HG03135 (cell line): Measurements from ENCODE around the gene PIP4K2A.

Experiments
- ATAC-seq: cut with Tn5 transposase; IDR thresholded peaks from one replicate; pipeline ENCODE4 v1.9.1; 2021; ENCODE audit warnings: mild to moderate bottlenecking, moderate library complexity; ENCODE audit not compliant: unreplicated experiment

The PIP4K2A gene

DNA sequence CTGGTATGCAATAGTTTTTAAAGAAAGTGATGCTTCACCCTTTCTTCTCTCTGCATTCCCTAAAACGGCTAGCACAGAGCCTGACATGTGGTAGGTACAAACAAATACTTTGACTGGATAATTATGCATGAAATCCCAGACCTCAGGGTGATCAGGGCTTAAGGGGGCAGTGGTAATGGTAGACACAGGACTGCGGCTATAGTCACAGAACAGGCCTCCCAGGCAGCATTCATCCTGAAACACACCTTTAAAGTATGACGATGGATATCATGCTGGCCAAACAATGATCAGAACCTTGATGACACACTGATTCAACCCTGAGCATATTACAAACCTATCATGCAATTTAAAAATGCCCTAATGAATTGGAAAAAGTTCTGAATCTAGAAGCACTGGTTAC, 110.8 kb downstream of the PIP4K2A start:
- ATAC-seq: no peak

DNA sequence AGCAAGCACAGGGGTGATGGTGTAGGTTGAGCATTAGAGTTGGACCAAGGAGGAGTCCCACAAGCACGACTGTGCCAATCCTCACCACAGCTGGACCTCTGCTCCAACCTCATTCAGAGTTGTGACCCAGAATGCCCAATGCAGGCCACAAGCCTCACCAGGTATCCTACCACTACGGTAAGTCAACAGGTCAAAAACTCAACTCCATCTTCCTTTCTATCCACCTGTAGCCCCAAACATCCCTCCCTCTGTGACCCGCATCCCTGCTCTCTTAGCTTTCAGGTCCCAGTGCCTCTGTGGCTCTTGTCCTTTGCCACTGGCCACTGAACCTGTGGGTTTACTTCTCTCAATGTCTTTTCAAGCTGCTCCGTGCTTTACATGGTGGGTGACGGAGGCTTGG, 112.8 kb downstream of the PIP4K2A start:
- ATAC-seq: no peak

DNA sequence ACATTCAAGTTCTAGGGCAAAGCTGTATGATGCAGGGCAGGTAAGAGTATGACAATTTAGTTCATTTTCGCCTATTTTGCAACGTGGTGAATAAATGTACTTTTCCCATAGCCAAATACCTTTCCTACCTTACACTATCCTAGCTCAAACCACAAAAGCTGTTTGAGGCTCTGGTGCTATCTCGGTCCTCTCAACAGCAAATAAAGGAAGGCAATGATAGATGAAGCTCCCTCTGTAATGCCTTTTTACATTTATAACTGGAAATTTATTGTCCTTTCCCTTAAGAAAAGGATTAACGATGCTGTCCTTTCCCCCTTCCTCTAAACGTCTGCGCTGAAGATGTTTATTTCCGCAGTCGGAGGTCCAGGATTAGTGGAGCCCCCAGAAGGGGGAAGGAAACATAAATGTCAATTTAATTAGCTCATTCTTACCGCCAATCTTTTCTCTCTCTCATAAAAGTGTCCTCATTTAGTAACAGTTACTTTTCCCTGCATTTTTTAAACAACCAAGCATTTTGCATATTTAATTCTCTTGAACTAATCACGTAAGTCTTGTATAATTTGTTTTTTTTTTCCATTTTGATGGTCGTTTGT, 114.6 kb downstream of the PIP4K2A start:
- ATAC-seq: no peak

DNA sequence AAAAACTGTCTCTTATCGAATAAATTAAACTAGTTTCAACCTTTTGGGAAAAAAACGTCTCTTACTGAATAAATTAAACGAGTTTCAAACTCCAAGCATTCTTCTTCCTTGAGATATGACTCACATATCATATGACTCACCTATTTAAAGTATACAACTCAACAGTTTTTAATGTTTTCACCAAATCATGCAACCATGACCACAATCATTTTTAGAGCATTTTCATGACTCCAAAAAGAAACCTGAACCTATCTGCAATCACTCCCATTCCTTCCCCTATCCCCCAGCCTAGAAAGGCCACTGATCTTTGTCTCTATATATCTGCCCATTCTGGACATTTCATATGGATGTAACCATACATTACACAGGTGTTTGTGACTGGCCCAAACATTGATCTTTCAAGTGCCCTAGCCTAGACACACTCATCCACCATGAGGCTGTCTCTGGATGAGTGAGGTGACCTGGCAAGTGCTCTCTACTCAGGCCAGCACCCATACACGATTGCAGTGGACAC, 115.3 kb downstream of the PIP4K2A start:
- no peak for ATAC-seq

DNA sequence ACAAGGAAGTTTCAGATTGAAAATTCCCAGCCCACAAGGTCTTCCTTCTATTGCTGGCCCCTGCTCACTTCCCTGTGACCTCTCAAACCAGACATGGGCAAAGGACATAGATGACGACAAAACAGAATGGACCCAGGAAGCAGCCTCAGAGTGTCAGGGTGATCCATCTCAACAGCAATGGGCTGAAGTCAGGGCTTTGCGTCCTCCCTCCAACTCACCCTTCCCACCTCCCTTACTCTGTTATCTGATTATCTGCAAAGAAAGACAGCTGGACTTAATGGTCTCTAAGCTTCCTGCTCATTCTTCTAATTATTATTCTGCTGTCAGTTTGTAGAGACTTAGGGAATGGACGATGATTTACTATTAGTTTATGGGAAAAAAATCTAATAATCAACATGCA, 115.9 kb downstream of the PIP4K2A start:
- no peak for ATAC-seq

DNA sequence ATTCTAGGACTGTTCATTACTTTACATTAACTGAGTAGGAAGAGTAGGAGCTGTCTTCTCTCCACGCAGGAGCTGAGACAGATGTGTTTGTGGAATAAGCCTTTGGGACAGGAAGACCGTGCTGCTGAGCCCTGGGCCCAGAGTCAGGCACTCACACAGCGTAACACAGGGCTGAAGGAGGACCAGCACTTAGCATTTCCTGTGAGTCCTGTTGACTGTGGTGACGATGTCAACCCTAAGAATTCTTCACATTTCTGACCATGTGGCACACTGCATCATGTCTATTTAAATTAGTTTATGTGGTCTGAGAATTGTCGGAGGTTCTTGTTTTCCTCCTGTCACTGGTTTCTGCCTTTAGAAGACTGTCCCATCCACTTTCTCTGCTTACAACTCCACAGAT, 117.2 kb downstream of the PIP4K2A start:
- peak; percentile 54 for ATAC-seq

DNA sequence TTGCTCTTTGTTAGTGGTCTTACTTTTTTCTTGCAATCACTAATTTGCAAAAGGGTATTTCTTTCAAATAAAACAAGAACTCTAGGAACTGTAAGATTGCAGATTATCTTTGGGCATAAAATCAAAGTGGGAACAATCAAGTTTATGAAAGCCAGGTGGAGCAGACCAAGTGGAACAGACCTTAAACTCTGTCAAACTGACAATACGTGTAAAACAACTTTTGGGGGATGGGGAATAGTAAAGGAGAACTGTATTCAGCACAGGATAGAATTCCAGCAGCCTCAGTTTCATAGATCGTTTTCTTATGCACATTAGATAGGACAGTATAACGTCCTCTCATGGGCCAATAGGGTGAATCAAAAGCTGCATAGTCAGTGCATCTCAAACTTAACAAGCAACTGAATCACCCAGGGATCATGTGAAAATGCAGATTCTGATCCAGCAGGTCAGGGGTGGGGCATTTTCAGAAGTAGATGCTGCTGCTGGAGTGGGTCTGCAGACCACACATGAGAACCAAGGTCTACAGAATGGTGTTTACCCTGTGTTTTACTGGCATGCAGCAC, 120.7 kb downstream of the PIP4K2A start:
- ATAC-seq: no peak

DNA sequence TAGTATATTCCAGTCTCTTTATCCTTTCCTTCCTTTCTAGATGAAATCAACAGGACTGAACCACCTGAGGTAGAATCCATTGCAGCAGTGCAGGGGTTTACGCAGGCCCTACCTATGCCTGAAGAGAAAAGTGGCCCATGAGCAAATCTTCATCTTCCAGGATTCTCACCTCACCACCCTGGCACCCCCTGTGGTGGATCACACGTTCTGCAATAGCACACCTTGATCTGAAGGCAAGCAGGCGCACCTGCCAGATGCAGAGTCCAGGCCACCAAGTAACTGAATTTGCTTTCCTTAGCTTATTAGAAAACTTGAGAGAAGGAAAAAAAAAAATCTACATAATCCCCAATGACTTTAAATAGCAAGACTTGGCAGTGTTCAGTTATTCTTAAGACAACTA, 121.4 kb downstream of the PIP4K2A start:
- ATAC-seq: no peak

DNA sequence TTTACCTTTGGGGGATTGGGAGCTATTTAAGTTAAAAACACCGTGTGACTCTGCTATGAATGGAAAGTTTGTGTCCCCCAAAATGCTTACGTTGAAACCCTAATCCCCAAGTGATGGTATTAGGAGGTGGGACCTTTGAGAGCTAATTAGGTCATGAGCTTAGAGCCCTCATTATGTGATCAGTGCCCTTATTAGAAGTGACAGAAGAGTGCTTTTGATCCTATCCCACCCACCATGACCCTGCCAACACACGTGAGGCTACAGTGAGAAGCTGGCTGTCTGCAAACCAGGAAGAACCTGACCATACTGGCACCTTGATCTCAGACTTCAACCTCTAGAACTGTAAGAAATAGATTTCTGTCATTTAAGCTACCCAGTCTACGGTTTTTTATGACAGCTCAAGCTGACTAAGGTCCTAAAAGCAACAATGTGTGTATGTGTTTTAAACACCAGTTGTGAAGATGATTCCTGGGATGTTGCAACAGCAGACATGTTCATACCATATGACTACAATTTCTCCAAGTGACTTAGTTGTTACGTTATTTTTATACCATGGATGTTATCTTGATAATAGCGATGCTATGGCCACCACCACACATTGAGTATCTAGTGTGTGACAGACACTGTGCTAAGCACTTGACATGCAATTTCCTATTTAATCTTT, 124.4 kb downstream of the PIP4K2A start:
- ATAC-seq: no peak

DNA sequence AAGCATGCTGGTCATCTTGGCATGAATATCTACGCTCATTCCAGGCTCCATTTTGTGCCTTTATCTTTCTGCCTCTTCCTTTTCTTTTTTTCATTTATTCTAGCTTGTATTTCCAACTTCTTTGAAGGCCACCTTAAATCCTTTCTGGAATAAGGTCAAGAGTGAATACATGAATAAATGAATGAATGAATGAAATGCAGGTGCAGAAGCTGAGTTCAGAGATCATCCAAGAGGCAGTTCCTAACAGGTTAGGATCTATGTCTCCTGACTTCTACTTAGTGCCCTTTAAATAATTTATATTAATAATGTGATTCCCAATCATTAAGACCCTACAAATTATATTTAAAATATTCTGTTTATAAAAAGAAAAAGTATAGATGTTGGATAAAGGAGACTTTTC, 125.9 kb downstream of the PIP4K2A start:
- ATAC-seq: no peak

DNA sequence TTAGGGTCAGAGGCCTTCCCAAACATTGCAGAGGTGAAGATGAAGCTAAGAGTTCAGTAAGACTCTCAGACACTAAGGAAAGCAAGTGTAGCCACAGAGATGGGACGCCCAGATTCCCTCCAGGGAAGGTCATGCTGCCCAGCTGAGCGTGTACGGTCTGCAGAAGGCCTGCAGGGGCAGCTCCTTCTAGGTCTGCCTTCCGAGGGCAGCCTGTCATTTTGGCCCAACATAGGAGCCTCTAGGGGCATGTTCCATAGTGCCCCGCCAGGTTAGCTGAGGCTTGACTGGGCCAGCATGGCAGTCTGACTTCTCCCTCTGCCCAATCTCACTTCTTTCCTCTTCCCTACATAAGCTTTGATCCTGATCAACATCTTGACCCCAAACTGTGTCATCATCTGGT, 130.7 kb downstream of the PIP4K2A start:
- ATAC-seq: no peak

DNA sequence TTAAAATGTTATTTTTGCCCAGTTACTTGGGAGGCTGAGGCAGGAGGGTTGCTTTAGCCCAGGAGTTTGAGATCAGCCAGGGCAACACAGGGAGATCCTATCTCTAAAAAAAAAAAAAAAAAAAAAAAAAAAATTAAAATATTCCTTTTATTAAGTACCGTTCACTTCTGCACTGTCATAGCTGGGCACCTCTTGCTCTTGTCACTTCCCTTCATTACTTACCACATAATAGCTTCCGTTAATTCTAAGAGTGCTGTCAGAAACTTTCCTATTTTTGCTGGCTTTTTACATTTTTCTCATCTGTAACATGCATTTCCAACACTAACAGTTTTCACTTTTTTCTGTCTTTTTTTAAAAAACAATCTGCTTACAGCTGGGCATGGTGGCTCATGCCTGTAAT, 132.9 kb downstream of the PIP4K2A start:
- ATAC-seq: no peak

DNA sequence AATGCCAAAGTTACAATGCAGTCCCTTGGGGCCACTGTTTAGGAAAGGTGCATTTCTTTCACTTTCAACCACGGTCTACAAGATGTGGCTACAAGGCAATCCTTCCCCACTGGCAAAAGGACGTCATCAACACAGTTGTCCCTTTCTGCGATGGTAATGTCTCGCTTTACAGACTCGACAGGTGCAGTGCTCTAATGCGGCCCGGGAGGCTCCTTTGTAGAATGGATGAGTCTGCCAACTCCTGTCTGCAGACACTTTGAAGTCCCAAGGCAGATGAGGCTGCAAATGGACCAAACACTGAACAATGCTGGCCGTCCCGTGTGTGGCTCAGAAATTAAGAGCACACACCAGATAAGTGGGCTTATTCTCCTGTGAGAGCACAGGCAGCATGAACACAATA, 133.7 kb downstream of the PIP4K2A start:
- no peak for ATAC-seq

DNA sequence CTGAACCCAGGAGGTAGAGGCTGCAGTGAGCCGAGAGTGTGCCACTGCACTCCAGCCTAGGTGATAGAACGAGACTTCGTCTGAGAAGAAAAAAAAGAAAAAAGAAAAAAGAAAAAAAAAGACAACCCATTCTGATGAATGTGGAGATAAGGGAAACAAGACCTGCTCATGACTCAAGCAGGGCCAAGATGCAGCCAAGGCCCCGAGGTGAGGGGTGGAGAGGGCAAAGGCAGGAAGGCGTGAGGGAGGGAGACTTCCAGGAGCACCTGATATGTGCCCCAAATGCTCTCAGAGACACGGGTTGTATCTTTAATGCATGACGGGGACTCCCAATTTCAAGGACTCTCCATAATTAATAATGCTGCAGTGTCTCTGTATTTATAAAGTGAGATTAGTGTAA, 134.6 kb downstream of the PIP4K2A start:
- ATAC-seq: no peak

DNA sequence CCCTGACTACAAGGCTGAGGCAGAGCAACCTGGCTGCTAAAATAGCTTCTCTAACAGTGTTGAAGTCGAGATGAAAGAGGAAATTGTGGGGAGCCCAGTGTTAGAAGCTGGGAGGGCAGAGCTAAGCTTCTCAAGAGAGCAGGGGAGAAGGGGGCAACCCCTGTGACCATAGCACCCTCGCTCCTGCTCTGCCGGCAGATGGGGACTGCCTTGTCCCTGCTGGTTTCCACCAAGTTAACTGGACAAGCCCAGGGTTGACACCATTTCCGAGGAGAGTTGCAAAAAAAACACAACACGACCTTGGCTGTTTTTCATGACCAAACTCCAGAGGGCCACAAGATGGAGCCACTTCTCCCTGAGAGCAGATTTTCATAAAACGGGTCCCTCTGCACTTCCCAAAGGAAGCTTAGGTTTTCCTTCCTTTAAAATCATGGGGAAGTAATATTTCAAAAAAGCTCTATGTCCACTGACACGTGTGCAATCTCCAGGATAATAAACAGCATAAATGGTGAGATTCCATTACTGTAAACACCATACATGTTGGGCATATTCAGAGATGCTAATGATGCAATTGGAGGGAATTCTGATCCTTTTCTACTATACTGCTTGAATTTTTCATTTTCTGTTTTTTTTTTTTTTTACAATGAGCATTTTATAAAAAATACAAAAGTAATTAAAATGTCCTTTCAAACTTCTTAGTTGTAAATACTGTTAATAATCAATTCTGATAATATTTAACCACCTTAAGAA, 140.4 kb downstream of the PIP4K2A start:
- no peak for ATAC-seq

DNA sequence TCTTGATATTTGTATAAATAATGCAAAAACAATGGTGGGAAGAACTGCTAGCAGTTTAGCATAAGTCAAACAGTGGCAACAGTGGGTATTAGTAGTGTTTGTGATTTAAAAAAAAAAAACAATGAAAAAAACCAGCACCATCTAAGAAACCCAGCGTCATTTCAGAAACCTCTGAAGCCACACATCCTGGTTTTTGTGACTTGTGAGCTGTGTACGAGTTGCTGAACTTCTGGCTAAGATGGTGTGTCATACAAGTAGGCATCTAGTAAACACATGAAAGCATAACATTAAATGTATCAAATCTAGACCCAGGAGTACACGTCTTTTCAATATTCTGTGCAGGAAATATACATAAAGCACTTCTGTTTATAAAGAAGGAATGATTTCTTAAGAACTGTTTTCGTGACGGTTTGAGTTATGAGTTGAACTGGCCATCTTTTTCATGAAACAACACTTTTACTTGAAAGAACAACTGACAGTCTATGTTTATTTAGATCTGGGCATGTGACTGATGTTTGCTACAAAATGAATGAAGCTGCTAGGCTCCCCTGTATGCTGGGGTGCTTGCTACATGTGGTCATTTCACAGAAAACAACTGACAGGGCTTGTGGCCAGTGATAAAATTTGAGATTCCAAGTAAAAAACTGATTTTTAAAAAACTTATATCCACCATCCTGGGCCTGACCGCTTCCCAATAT, 143.5 kb downstream of the PIP4K2A start:
- no peak for ATAC-seq

DNA sequence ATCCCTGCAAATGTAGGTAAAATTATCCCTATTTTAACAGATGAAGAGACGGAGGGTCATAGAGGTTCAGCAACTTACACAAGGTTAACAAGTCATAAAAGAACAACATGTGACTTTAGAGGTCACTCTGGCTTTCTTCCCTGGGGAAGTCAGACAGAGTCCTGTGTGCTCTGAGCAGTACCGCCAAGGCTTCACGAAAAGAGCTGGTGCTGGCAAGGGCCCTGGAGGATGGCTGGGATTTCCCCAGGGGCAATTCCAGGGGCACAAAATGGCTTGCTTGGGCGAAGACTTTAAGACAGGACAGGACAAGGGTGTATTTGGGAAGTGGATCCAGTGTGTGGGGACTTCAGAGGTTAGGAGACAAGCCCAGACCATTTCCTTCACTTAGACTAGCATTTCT, 144.1 kb downstream of the PIP4K2A start:
- no peak for ATAC-seq

DNA sequence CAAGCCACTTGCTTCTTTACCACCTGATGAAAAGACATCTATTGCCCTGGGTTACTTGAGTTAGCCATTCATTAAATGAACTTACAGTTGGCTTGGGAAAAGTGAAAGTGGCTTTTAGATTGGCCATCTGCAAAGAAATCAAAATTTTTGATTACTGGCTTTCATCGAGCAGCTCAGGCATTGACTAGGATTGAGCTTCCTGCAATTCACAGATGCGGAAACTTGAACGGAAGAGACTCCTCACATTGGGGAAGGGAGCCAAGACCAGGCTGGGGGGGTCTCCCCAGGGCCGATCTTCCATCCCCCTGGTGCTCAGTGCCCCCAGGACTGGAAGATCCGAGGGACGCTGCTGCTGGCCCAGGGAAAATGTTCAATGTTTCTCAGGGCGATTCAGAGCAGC, 145.4 kb downstream of the PIP4K2A start:
- ATAC-seq: no peak

DNA sequence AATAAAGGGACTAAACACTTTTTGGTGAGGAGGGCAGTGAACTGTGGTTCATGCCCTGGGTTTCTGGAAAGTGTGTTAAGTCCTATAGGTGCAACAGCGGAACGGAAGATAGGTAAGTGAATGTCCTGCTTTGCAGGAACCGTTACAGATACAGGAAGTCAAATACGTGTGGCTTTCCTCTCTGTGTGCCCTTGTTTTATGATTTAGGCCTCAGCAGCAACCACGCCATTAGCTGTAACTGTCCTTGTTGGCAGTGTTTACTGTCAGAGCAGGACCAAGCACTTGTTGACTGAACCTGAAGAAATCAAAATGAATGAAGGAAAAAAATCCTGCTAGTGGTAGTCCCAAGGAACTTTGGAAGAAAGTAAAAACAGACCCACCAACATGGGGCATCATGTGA, 150.3 kb downstream of the PIP4K2A start:
- no peak for ATAC-seq

DNA sequence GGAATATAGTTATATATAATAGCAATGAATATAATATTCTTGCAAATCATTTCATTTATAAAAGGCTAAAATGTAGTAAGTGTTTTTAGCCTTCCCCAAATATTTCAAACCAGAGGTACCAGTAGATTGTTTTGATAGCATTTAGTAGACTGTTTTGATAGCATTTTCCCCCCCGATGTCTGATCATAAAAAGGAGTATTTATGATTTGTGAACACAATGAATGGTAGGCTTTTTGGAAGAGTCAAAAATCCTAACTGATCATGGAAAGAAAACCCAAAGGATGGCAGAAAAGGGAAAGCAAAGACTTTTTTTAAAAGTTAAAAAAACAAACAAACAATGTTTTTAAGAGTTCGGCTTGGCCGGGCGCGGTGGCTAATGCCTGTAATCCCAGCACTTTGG, 152.5 kb downstream of the PIP4K2A start:
- no peak for ATAC-seq

DNA sequence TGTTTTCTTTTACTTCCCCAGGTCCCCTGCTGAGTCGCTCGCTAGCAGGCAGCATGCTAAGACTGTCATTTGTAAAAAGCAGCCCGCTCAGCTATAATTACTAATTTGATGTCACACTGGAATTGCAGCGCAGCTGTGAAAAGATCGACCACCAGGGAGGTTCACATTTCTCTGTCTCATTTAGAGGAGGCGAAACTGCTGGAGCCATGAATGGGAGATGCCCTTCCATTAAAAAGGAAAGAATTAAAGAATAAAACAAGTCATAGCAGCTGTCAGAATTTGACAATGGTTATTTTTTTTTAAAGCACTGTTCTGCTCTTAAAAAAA, 153.5 kb downstream of the PIP4K2A start:
- no peak for ATAC-seq
